RWPE2 (cell line): Measurements from ENCODE around the gene MYRF.
A peak's percentile ranks its signal among the peaks of the same experiment; 100 is the strongest.

Experiments used
- ATAC-seq: fragments of 200-7000 bp; cut with Tn5 transposase; 3 replicates; pipeline ENCODE4 v1.9.1; 2021; ENCODE audit warnings: low read depth
- DNase-seq: peaks from one replicate; pipeline ENCODE4 v3.0.0-alpha.2; 2020; ENCODE audit warnings: low spot score
- H3K27ac ChIP-seq: fragments of 450-650 bp; 2 replicates; pipeline ENCODE4 v1.5.1; 2017; ENCODE audit warnings: mild to moderate bottlenecking; ENCODE audit not compliant: poor library complexity, severe bottlenecking
- H3K27me3 ChIP-seq: fragments of 250-450 bp; sonication (Bioruptor Pico); 2 replicates; pipeline ENCODE4 v1.5.1; 2021; ENCODE audit warnings: mild to moderate bottlenecking, moderate library complexity; ENCODE audit not compliant: insufficient read depth, poor library complexity, severe bottlenecking
- H3K36me3 ChIP-seq: fragments of 250-450 bp; sonication (Bioruptor Pico); 2 replicates; pipeline ENCODE4 v1.5.1; 2020; ENCODE audit warnings: low read depth, mild to moderate bottlenecking, moderate library complexity
- H3K4me1 ChIP-seq: fragments of 250-450 bp; sonication (Bioruptor Pico); 2 replicates; pipeline ENCODE4 v1.5.1; 2021; ENCODE audit warnings: mild to moderate bottlenecking, moderate library complexity; ENCODE audit not compliant: insufficient read depth, poor library complexity, severe bottlenecking
- H3K4me3 ChIP-seq: fragments of 250-450 bp; sonication (Bioruptor Pico); 2 replicates; pipeline ENCODE4 v1.5.1; 2021; ENCODE audit warnings: mild to moderate bottlenecking, moderate library complexity; ENCODE audit not compliant: severe bottlenecking
- H3K9me3 ChIP-seq: fragments of 250-450 bp; sonication (Bioruptor Pico); 2 replicates; pipeline ENCODE4 v1.5.1; 2021; ENCODE audit warnings: mild to moderate bottlenecking, moderate library complexity; ENCODE audit not compliant: severe bottlenecking
- CTCF ChIP-seq: fragments of 450-650 bp; IDR thresholded peaks from one replicate; pipeline ENCODE4 v1.5.1; 2017; ENCODE audit warnings: mild to moderate bottlenecking, moderate library complexity; ENCODE audit not compliant: poor library complexity, severe bottlenecking

Gene MYRF

GRCh38 chr11:61752117-61752924 lies at the start of gene MYRF:
MYRF (plus strand) TSS chr11:61752636; CDS start chr11:61752745, 109 bp downstream.
- Histone ChIP-seq H3K4me3 (peak within 1 kb of the TSS; percentile 39), H3K27me3 (peaks cover 5% of the 10 kb centered on the region), H3K27ac (no peak within 1 kb of the TSS), H3K36me3 (no peaks in the 10 kb centered on the region), H3K4me1 (peaks cover 2% of the 10 kb centered on the region), H3K9me3 (no peaks in the 10 kb centered on the region)
- ATAC-seq, result peak; percentile 41
- DNase-seq, result no peak
- TF ChIP-seq CTCF, result peak; percentile 75

GRCh38 chr11:61702701-61703312 lies 49.6 kb upstream of the MYRF start:
- ATAC-seq, result no peak
- Histone ChIP-seq H3K4me1 (peaks cover 27% of the 10 kb centered on the region), H3K9me3 (no peaks in the 10 kb centered on the region), H3K4me3 (no peak overlapping the region), H3K27me3 (no peaks in the 10 kb centered on the region), H3K36me3 (no peaks in the 10 kb centered on the region), H3K27ac (no peak overlapping the region)
- TF ChIP-seq CTCF, result no peak
- DNase-seq, result no peak

- Histone ChIP-seq H3K27ac (no peak overlapping the region), H3K27me3 (no peaks in the 10 kb centered on the region), H3K9me3 (no peaks in the 10 kb centered on the region), H3K4me3 (no peak overlapping the region), H3K36me3 (no peaks in the 10 kb centered on the region), H3K4me1 (peaks cover 9% of the 10 kb centered on the region)
- ATAC-seq (no peak), DNase-seq (no peak)
- TF ChIP-seq CTCF, result no peak
Observed at GRCh38 chr11:61704838-61705237, 47.6 kb upstream of the MYRF start.

- TF ChIP-seq CTCF, result no peak
- H3K9me3 ChIP-seq, result no peaks in the 10 kb centered on the region
- H3K36me3 ChIP-seq, result no peaks in the 10 kb centered on the region
- DNase-seq (no peak), ATAC-seq (no peak; the same call in 2 of the 3 replicates)
- no peaks in the 10 kb centered on the region for H3K4me1 ChIP-seq
- no peak overlapping the region for H3K4me3 ChIP-seq
- no peaks in the 10 kb centered on the region for H3K27me3 ChIP-seq
- no peak overlapping the region for H3K27ac ChIP-seq
Observed at GRCh38 chr11:61706452-61707400, 45.7 kb upstream of the MYRF start.
